SK-MEL-5 (cell line): ENCODE results near the gene GATB. TPM values are rescaled to one million over a fixed set of nuclear protein-coding genes. Genes with fewer than 3 reads are reported as not detected.

Experiments used
- DNase-seq: peaks from one replicate; pipeline ENCODE4 v3.0.0-alpha.2; 2016; ENCODE audit warnings: low read depth, low spot score
- in situ Hi-C: cut with HindIII; loops from 2 replicates; pipeline ENCODE4 v1.10.0; 2016; ENCODE audit warnings: low sequenced_read_pairs, high pct_unique_total_duplicates, low pct_unique_long_range_greater_than_20kb
- total RNA-seq: library from RNA; depleted of rRNA; stranded (reverse); fragments of >200 nt; shearing (Covaris generic); gene quantifications from 2 replicates; pipeline ENCODE4 v1.2.3, GENCODE V29; 2014

The GATB gene
- total RNA-seq, 1 experiment from 2014 or later = 33.9 TPM

DNA sequence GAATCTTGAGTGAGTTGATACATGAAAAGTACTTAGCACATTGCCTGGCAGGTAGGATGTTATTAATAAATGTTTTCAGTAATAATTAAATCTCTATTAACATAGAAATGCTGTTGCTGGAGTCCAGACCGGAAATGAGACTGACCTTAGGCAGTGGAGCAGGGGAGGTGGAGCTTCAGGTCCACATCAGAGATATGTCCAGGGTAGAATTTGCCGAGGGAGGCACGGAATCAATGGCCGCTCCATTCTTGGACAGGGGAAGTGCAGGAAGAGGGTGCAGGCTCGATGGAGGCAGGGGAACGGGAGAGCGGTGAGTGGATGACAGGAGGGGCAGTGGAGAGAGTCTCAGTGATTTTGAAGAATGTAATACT lies 107.3 kb downstream of the GATB start:
- DNase-seq = no peak
- in situ Hi-C loops = no loop called here

GRCh38 chr4:151652841-151653547 lies 107.8 kb downstream of the GATB start:
- in situ Hi-C loops = no loop called here
- no peak for DNase-seq

DNA sequence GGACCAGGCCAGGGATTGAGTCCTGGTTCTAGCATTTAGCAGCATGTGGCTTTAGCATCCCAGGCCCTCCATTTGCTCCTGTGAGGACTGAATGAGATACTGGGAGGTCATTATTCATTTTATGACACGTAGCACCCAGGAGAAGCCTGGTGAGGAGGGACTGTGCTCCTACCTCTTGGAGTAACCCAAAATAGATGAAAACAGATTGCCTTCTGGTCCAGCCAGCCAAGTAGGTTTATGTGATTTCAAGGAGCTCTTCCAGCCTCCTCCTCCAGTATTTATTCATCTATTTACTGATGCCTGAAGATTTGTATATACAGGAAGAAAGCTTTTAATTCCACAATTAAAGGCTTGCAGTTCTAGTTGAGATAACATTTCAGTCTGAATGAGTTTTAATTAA lies 109.3 kb downstream of the GATB start:
- in situ Hi-C loops = no loop called here

DNA sequence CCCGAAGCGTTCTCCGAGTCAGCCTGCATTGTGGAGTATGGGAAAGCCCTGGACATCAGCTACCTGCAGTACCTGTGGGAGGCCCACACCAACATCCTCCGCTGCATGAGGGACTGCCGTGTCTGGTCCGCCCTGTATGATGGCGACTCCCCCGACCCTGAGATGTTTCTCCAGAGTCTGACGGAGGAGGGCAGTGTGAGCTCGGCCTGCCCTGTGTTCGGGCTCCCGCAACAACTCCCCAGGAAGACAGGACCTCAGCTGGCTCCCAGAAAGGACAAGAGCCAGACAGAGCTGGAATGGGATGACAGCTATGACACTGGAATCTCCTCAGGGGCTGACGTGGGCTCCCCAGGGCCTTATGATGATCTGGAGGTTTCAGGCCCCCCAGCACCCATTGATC lies 111.3 kb downstream of the GATB start:
- in situ Hi-C loops = no loop called here
- DNase-seq = peak; percentile 11

More for the DNA sequence above, 109.3 kb downstream of the GATB start:
- no peak for DNase-seq

- peak; percentile 15 for DNase-seq
- in situ Hi-C loops = no loop called here
Measured at GRCh38 chr4:151646322-151646721, 114.5 kb downstream of the GATB start.

GRCh38 chr4:151644622-151645021 lies 116.2 kb downstream of the GATB start:
- peak; percentile 55 for DNase-seq
- in situ Hi-C loops = no loop called here

- in situ Hi-C loops = no loop called here
- no peak for DNase-seq
Measured at GRCh38 chr4:151643564-151643963, 117.2 kb downstream of the GATB start.

DNA sequence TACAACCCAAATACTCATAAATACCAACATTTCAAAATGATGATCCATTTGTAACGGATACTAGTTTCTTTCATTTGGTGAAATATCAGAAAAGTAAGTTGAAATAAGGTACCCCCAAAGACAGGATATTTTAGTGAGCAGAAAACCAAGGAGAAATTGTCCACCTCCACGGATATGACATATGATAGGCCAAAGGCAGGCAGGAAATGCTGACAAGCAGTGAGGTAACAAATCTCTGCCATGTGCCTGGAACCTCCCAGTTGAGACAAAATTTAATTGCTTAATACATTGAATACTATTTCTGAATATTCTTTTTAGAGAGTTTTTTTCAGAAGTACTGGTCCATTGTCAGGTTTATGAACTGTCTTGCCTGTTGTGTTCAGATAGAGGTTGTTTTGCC lies 118.8 kb downstream of the GATB start:
- in situ Hi-C loops = no loop called here
- DNase-seq = no peak

GRCh38 chr4:151641167-151641566 lies 119.6 kb downstream of the GATB start:
- DNase-seq = no peak
- in situ Hi-C loops = no loop called here

GRCh38 chr4:151640381-151640780 lies 120.4 kb downstream of the GATB start:
- DNase-seq = no peak
- in situ Hi-C loops = no loop called here

DNA sequence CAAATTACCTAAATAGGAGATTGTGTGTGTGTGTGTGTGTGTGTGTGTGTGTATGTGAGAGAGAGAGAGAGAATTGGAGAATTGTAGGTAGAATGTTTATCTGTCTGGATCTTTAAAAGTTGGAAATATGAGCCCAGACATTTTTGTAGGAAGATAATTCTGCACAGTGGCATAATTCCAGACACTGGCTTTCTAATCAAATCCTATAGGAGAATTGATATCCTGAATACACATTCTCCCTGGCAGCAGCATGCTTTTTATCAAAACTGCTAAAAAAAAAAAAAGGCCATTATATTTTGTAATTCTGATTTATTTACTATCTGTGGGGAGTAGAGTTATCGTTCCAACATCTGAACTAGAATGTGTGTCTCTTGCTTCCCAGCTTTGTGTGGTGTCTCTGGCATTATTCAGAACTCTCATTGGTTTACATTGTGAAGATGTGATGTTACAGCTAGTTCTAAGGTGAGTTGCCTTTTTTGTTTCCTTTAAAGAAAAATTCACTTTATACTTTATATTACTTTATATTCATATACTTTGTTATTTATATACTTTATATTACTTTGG lies 122.4 kb downstream of the GATB start:
- DNase-seq = no peak
- in situ Hi-C loops = no loop called here

DNA sequence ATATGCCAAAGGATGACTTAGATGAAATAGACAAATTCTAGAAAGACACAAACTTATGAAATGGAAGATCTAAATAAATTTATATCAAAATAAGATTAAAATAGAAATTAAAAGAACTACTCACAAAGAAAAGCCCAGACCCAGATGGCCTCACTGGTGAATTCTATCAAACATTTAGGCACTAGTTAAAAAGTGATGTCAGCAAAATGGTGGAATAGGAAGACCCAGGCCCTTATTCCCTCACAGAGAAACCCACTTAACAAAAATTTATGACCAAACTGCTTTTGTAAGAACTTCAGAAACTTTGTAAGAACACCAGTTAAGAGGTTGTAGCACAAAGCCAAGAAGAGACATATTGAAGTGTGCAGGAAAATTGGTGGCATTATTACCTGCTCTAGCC lies 129.5 kb downstream of the GATB start:
- no peak for DNase-seq
- in situ Hi-C loops = no loop called here

GRCh38 chr4:151629097-151629783 lies 131.6 kb downstream of the GATB start:
- in situ Hi-C loops = no loop called here
- no peak for DNase-seq

- DNase-seq = no peak
- in situ Hi-C loops = no loop called here
Measured at GRCh38 chr4:151628001-151628608, 132.7 kb downstream of the GATB start.

DNA sequence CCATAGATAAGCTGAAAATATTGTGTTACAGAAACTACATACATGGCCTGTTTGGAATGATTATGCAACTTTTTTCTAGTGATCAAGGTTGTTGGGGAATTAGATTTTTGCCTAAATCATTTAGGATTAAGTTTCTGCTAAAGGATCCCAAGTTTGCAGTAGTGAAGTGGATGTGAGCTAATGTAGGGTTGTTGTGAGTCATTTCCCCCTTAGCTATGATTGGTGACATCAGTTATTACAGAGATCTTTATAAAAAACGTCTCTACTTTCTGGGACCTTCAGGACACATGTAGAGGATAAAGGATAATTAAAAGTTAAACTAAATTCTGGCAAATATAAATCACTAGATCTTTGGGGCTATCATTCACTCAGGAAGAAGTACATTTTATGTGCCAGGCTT lies 133.3 kb downstream of the GATB start:
- no peak for DNase-seq
- in situ Hi-C loops = no loop called here

- DNase-seq = no peak
- in situ Hi-C loops = no loop called here
Measured at GRCh38 chr4:151626751-151627150, 134.1 kb downstream of the GATB start.

- in situ Hi-C loops = no loop called here
- no peak for DNase-seq
Measured at GRCh38 chr4:151626228-151626627, 134.6 kb downstream of the GATB start.

DNA sequence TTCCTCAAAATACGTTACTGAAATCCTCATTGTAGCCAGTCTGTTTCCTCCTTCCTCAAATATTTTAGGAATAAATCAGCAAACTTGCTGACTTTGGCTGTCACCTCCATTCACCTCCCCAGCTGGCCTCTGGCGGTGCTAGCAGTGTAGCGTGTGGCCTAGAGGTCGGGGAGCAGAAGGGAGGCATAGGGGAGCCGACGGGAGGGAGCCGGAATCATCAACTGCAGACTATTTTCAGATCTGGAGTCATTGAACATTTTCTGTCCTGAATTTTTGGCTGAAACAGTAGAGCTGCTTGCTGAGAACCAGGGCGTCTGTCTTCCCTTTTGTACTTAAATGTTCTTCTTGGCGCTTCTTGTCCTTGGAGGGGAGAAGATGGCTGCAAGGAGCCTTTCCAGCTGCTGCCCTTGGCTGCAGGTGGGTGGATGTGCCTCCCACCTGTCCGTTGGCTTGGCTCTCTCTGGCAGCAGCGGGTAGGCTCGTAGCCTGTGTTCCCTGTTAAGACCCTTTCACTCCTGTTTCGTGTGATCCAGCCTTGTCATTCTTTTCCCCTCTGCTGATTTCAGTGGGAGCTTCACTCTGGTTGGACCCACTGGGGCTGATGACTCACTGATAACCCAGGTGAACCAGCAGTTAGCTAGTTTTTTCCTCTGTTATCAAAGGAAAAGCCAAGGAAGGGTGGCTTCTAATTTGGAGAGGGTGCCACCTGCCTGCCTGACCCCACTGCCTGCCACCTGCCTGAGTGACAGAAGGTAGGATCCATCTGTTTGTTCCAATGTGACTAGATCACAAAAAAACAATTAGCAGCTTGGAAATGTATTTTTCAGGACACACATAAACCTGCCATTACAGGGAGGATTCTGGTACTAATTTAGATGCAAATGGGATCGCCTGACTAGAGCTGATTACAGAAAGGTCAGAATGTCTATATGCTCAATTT lies 135.9 kb downstream of the GATB start:
- in situ Hi-C loops = no loop called here
- no peak for DNase-seq
